Common myeloid progenitor, CD34-positive (primary cell): ENCODE results near the gene RNGTT.
"Not testable (repeated sequence)": the region's sequence is repeated elsewhere in the genome, so short reads cannot be mapped to it uniquely, and the experiment has no call there.

Source experiments
- CTCF ChIA-PET: fragments of 350-600 bp; sonication (Branson Sonifier 250); formaldehyde crosslinking; loops from one replicate; lab custom pipeline; 2021; ENCODE audit warnings: antibody characterized with exemption; lab: Charles Lee
- POLR2A ChIA-PET: fragments of 350-600 bp; sonication (Branson Sonifier 250); formaldehyde crosslinking; loops from one replicate; lab custom pipeline; 2021; ENCODE audit warnings: antibody characterized with exemption; lab: Charles Lee
- DNase-seq, 3 donors: peaks; one replicate each; pipeline versions ENCODE4 v3.0.0 to v3.0.0-alpha.2; 2013
- H3K27ac ChIP-seq, 2 experiments: 1 replicate in 1 of 2; 2 replicates in 1 of 2; pipeline ENCODE4 v1.7.0; 2013; ENCODE audit warnings: inconsistent platforms in 2 of 2, low read length in 2 of 2, mild to moderate bottlenecking in 2 of 2, low read depth in 1 of 2, moderate library complexity in 1 of 2; ENCODE audit not compliant: severe bottlenecking in 2 of 2, insufficient read depth in 1 of 2, poor library complexity in 1 of 2
- H3K27me3 ChIP-seq, 5 experiments: replicated peaks in 2 of 5; 1 replicate in 3 of 5; 2 replicates in 2 of 5; pipeline versions ENCODE4 v1.6.1 to v1.7.0; 2013; ENCODE audit warnings: low read length in 4 of 5, mild to moderate bottlenecking in 2 of 5, moderate library complexity in 2 of 5, inconsistent platforms in 1 of 5; ENCODE audit not compliant: insufficient read depth in 5 of 5, control insufficient read depth in 4 of 5
- H3K36me3 ChIP-seq, 4 experiments: 1 replicate in 2 of 4; 2 replicates in 2 of 4; pipeline versions ENCODE4 v1.6.1 to v1.7.0; 2013; ENCODE audit warnings: low read length in 3 of 4, control low read depth in 1 of 4, mild to moderate bottlenecking in 1 of 4; ENCODE audit not compliant: control insufficient read depth in 4 of 4, insufficient read depth in 4 of 4
- H3K4me1 ChIP-seq, 4 experiments: 1 replicate in 3 of 4; 2 replicates in 1 of 4; pipeline versions ENCODE4 v1.6.1 to v1.7.1; 2013; ENCODE audit warnings: low read length in 3 of 4, mild to moderate bottlenecking in 3 of 4, control low read depth in 1 of 4, inconsistent platforms in 1 of 4, moderate library complexity in 1 of 4; ENCODE audit not compliant: control insufficient read depth in 4 of 4, insufficient read depth in 4 of 4; ENCODE audit errors: control extremely low read depth in 1 of 4
- H3K4me3 ChIP-seq, 7 experiments: 1 replicate in 4 of 7; 2 replicates in 3 of 7; pipeline versions ENCODE4 v1.5.1 to v1.7.0; 2013; ENCODE audit warnings: mild to moderate bottlenecking in 7 of 7, low read length in 6 of 7, moderate library complexity in 6 of 7, inconsistent platforms in 2 of 7, low read depth in 2 of 7, control low read depth in 1 of 7; ENCODE audit not compliant: insufficient read depth in 4 of 7, control insufficient read depth in 1 of 7; ENCODE audit errors: extremely low read depth in 1 of 7
- H3K9me3 ChIP-seq, 5 experiments: 1 replicate in 4 of 5; 2 replicates in 1 of 5; pipeline versions ENCODE4 v1.6.1 to v1.7.1; 2013; ENCODE audit warnings: low read length in 4 of 5, mild to moderate bottlenecking in 2 of 5, inconsistent platforms in 1 of 5, low read depth in 1 of 5, moderate library complexity in 1 of 5; ENCODE audit not compliant: control insufficient read depth in 4 of 5, insufficient read depth in 2 of 5; ENCODE audit errors: control extremely low read depth in 1 of 5
- WGBS: methylation state at CpG from one replicate; pipeline ENCODE4 v1.1.5; 2013; ENCODE audit not compliant: insufficient coverage; 5-methylcytosine and 5-hydroxymethylcytosine counted together

Gene RNGTT

GRCh38 chr6:88768114-88768513, 195.3 kb downstream of the RNGTT start:
- H3K36me3 ChIP-seq, POLR2A ChIA-PET, H3K9me3 ChIP-seq, DNase-seq, H3K4me3 ChIP-seq, H3K4me1 ChIP-seq, H3K27ac ChIP-seq, H3K27me3 ChIP-seq: not testable (repeated sequence)
- CTCF ChIA-PET = interaction anchor here (0.7 kb wide), 1 partner anchor 1099 kb away, joined by 3 read pairs; no protein-coding TSS in a partner anchor
- WGBS = 89% methylated on average over 1 of the region's 2 CpGs

GRCh38 chr6:88764081-88764480, 199.3 kb downstream of the RNGTT start:
- DNase-seq = no peak
- Histone ChIP-seq H3K4me1 (no peaks in the 10 kb centered on the region), H3K9me3 (peaks cover 0 to 12% (median 0%) of the 10 kb centered on the region in 5 experiments), H3K27me3 (no peaks in the 10 kb centered on the region), H3K4me3 (no peak overlapping the region), H3K27ac (no peak overlapping the region), H3K36me3 (peaks cover 1 to 10% (median 6%) of the 10 kb centered on the region in 4 experiments)
- WGBS = no CpG with 5 or more reads among the region's 3 CpGs
- POLR2A ChIA-PET = no interaction called here
- CTCF ChIA-PET = interaction anchor here (1.2 kb wide), 1 partner anchor 27 kb away, joined by 3 read pairs; no protein-coding TSS in a partner anchor

GRCh38 chr6:88763160-88763559, 200.3 kb downstream of the RNGTT start:
- POLR2A ChIA-PET = no interaction called here

GRCh38 chr6:88761237-88762031, 202.0 kb downstream of the RNGTT start:
- H3K9me3 ChIP-seq = peaks cover 0 to 12% (median 0%) of the 10 kb centered on the region in 5 experiments
- no peak overlapping the region for H3K27ac ChIP-seq
- H3K4me1 ChIP-seq = no peaks in the 10 kb centered on the region
- peak in 2 of 3 donors; percentile 6 to 23 for DNase-seq
- peaks cover 2 to 12% (median 6%) of the 10 kb centered on the region in 4 experiments for H3K36me3 ChIP-seq
- WGBS = 61% methylated on average over 3 of the region's 9 CpGs
- POLR2A ChIA-PET = no interaction called here
- H3K4me3 ChIP-seq = no peak overlapping the region
- CTCF ChIA-PET = no interaction called here
- no peaks in the 10 kb centered on the region for H3K27me3 ChIP-seq

More at GRCh38 chr6:88763160-88763559, 200.3 kb downstream of the RNGTT start:
- Histone ChIP-seq H3K27me3 (no peaks in the 10 kb centered on the region), H3K9me3 (peaks cover 0 to 12% (median 0%) of the 10 kb centered on the region in 5 experiments), H3K4me3 (no peak overlapping the region), H3K27ac (no peak overlapping the region), H3K4me1 (no peaks in the 10 kb centered on the region), H3K36me3 (peaks cover 2 to 10% (median 6%) of the 10 kb centered on the region in 4 experiments)
- no CpG with 5 or more reads among the region's 3 CpGs for WGBS
- CTCF ChIA-PET = interaction anchor here (1.2 kb wide), 1 partner anchor 26 kb away, joined by 3 read pairs; no protein-coding TSS in a partner anchor
- peak in 1 of 3 donors; percentile 29 for DNase-seq

- Histone ChIP-seq H3K4me1 (no peaks in the 10 kb centered on the region), H3K27me3 (no peaks in the 10 kb centered on the region), H3K9me3 (peaks cover 0 to 12% (median under 1%) of the 10 kb centered on the region in 5 experiments), H3K27ac (no peak overlapping the region), H3K4me3 (no peak overlapping the region), H3K36me3 (peaks cover 2 to 12% (median 6%) of the 10 kb centered on the region in 4 experiments)
- 100% methylated on average over 1 of the region's 2 CpGs for WGBS
- CTCF ChIA-PET = no interaction called here
- no peak for DNase-seq
- POLR2A ChIA-PET = interaction anchor here (0.6 kb wide), 1 partner anchor 10 kb away, joined by 3 read pairs; no protein-coding TSS in a partner anchor
Measured at GRCh38 chr6:88760091-88760490, 203.3 kb downstream of the RNGTT start.

GRCh38 chr6:88750936-88751335, 212.5 kb downstream of the RNGTT start:
- H3K9me3 ChIP-seq = peaks cover 0 to 6% (median 4%) of the 10 kb centered on the region in 5 experiments
- H3K4me3 ChIP-seq = no peak overlapping the region
- H3K27me3 ChIP-seq = no peaks in the 10 kb centered on the region
- H3K27ac ChIP-seq = no peak overlapping the region
- DNase-seq = no peak
- H3K36me3 ChIP-seq = peaks cover 0 to 5% (median 2%) of the 10 kb centered on the region in 4 experiments
- ChIA-PET CTCF (interaction anchor here (1.7 kb wide), 1 partner anchor 30 kb away, joined by 5 read pairs; no protein-coding TSS in a partner anchor), POLR2A (no interaction called here)
- no CpG with 5 or more reads among the region's 2 CpGs for WGBS
- no peaks in the 10 kb centered on the region for H3K4me1 ChIP-seq

- Histone ChIP-seq H3K27ac (no peak overlapping the region), H3K4me1 (no peaks in the 10 kb centered on the region), H3K4me3 (no peak overlapping the region), H3K27me3 (no peaks in the 10 kb centered on the region), H3K9me3 (peaks cover 0 to 5% (median 1%) of the 10 kb centered on the region in 5 experiments), H3K36me3 (peaks cover 0 to 6% (median 3%) of the 10 kb centered on the region in 4 experiments)
- ChIA-PET POLR2A (interaction anchor here (0.6 kb wide), 1 partner anchor 11 kb away, joined by 3 read pairs; no protein-coding TSS in a partner anchor), CTCF (no interaction called here)
- no CpG with 5 or more reads among the region's 1 CpG for WGBS
- DNase-seq = no peak
Measured at GRCh38 chr6:88749849-88750248, 213.6 kb downstream of the RNGTT start.
